HG03460 (cell line): ENCODE measurements around the gene SORD.
"Not testable (repeated sequence)": the region's sequence is repeated elsewhere in the genome, so short reads cannot be mapped to it uniquely, and the experiment has no call there.

Experiments
- ATAC-seq: cut with Tn5 transposase; IDR thresholded peaks from one replicate; pipeline ENCODE4 v1.9.1; 2021; ENCODE audit not compliant: unreplicated experiment

SORD gene

DNA sequence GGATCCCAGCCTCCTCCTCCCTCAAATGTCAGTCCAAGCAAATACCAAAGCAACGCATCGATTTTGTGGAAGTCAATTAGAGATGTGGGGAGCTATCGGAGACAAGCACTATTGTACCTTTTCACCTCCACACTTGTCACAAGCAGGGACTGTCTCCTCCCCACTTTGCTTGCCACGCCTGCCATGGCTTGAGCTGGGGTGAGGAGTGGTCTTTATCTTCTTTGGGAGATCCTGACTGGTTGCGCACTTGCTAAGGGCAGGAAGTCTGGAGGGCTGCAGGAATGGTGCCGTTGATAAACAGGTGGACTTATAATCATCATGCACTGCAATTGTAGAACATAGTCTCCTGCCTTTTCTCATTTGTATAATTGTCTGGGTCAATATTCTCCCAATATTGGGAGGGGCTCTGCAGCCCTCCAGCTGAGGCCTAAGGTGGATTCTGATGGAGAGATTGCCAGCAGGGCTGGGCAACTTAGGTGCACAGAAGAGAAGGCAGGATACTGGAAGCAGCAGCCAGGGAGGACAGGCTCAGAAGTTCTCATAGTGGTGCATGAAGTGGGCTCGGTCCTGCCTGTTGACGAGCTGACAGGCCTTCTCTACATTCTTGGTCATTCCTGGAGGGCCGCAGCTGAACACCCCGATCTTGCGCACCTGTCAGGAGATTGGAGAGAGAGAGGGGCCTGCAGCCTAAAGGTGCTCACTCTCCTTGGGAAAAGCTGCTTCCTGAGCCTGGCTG is 70.8 kb downstream of the SORD start:
- no peak for ATAC-seq

DNA sequence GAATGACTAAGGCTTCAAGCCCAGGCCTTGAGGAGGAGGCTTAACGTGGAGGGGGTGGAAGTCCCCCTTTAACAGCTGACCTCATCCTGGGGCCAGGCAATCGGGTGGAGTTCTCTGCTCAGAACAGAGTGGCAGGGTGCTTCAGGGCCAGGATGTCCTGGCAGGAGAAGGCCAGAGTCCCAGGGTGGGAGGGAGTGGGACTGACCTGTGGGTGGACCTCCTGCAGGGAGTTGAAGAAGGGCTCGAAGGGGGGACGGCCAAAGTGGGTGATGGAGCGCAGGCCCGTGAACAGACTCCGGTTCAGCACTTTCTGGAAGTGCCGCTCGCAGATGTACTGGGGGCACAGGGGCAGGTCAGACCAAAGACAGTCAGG is 71.3 kb downstream of the SORD start:
- no peak for ATAC-seq

GRCh38 chr15:45095661-45096060 is 72.7 kb downstream of the SORD start:
- no peak for ATAC-seq

DNA sequence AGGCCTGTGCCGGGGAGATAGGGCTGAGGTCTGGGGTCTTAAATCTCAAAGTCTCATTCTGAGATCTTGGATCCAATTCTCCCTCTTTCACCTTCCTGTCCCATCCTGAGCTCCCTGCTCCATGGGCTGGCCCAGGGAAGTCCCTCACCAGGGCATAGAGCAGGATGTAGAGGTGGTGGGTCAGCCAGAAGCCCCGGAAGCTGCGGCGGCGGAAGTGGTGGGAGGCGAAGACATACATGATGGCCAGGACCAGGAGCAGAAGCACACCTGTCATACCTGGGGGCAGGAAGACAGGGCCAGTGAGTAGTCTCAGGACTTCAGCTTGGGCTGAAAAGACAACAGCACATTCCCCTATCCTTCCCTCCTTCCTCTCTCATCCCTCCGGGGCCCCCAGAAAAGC is 74.5 kb downstream of the SORD start:
- ATAC-seq: no peak

DNA sequence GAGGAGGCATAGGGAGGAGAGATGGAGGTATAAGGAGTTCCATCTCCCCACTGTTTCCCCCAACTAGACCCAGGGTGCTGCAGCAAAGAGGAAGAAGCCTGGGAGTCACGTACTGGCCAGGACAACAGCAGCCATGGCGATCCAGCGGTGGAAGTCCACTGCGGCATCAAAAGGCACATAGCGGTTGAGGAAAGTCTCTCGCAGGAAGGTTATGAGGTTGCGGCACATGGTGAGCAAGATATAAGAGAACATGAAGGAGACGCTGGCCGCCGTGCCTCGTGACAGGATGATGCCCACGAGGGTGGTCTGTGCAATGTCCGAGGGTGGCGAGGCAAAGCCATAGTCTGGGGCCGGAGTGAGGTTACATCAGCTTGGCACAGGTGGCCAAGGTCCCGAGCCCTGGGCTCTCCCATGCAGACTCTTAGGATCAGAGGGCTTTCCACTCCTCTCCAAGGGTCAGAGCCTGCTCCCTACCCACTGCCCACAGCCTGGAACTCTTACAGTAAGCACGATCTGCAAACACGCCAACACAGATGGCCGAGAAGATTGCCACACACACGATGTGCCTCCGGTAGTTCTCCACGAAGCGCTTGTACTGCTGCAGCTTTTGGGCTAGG is 76.7 kb downstream of the SORD start:
- ATAC-seq: no peak

- no peak for ATAC-seq
Observed at GRCh38 chr15:45100884-45101625, 78.1 kb downstream of the SORD start.

DNA sequence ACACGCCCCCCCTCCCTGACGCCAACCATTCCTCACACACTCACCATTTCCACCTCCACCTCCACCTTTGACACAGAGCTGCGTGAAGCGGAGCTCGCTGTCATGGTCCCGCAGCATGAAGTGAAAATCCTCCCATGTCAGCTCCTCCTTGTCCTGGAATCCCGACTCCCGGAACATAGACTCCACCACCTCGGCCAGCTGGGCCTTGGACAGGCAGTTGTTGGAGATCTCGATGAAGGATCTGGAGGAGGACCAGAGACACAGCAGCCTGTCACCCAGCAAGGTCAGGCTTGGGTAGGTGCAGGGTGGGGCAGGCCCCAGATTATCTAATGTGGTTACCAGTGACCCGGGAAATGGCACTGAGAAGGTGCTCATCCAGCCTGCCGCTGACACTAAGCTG is 78.8 kb downstream of the SORD start:
- ATAC-seq: no peak

DNA sequence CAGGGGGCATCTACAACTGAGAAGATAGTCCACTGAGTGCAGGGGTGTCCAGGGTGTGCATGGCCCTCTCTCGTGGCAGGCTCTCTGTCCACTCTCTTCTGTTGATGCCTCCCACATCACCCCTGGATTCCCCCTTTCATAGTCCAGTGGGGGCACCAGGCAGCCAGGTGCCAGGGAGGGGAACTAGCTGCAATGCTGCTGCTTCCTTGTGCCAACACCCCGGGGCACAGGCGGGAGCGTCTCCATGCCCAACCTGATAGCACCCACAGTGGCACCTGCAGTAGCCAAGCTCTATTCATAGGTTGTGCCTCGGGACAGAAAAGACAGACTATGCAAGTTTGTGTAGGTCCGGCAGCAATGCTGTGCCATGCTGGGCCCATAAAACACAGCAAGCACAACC is 79.2 kb downstream of the SORD start:
- no peak for ATAC-seq

- ATAC-seq: not testable (repeated sequence)
Observed at GRCh38 chr15:45104170-45104569, 81.2 kb downstream of the SORD start.

GRCh38 chr15:45105586-45105985 is 82.6 kb downstream of the SORD start:
- no peak for ATAC-seq

DNA sequence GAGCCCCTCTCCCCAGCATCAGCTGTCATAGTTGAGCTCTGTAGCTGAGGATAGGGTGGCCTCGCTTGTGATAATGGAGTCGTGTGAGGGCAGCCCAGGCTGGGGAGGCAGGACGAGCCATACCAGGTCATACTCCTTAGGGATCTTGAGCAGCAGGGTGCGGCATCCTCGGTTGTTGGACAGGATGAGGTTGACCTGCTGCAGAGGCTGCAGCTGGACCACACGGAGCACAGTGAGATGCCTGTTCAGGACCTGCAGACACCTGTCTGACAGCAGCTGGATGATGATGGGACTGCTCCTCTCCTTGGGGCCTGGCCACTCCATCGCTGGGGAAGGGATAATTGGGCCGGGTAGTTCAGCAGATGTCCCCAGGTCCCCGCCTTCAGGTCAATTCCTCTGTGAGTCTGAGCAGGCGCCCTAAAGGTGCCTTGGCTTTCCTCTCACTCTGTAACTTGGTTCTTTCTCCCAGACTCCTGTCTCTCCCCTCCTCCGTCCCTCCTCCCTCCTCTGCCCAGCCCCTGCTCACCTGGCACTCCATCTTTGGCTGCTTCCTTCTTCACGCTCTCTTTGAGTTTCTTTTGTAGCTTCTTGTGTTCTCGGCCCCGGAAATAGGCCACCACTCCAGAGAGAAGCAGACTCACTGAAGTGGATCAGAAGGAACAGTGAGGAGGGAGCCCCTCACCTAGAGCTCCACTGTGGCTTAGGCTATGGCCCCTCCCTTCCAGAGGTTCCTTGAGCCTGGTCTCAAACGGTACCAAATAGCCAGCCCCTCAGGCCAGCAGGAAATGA is 83.2 kb downstream of the SORD start:
- no peak for ATAC-seq

DNA sequence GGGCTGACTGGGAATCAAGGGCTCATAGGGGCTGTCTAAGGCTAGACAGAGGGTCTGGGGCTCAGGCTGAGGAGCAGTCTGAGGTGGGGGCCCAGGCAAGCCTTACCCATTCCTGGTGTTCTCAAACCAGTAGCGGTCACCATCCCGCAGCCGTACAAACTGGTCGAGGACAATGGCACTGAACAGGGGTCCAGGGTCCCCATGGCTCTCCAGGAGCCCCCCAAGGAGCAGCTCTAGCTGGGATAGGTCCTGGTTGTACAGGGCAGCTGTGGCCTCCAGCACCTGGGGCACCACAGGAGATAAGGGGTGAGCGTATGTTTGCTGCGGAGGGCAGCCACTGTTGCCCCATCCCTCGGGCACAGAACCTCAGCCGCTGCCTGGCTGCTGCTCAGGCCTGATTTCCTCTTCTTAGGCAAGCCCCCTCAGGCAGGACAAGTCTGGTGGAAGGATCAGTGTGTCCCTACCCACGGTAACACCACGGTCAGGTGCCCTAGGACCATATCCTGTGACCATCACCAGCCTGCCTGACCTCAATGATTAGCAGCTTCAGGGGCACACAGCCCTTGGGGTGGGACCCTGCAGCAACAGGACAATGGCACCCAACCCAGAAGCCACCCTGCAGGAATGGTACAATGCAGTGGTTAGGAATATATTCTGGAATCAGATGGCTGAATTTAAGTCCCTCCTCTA is 85.1 kb downstream of the SORD start:
- ATAC-seq: no peak

- ATAC-seq: no peak
Observed at GRCh38 chr15:45110256-45110820, 87.3 kb downstream of the SORD start.

GRCh38 chr15:45111390-45112142 is 88.6 kb downstream of the SORD start:
- ATAC-seq: no peak

GRCh38 chr15:45112143-45112590 is 89.2 kb downstream of the SORD start:
- no peak for ATAC-seq

DNA sequence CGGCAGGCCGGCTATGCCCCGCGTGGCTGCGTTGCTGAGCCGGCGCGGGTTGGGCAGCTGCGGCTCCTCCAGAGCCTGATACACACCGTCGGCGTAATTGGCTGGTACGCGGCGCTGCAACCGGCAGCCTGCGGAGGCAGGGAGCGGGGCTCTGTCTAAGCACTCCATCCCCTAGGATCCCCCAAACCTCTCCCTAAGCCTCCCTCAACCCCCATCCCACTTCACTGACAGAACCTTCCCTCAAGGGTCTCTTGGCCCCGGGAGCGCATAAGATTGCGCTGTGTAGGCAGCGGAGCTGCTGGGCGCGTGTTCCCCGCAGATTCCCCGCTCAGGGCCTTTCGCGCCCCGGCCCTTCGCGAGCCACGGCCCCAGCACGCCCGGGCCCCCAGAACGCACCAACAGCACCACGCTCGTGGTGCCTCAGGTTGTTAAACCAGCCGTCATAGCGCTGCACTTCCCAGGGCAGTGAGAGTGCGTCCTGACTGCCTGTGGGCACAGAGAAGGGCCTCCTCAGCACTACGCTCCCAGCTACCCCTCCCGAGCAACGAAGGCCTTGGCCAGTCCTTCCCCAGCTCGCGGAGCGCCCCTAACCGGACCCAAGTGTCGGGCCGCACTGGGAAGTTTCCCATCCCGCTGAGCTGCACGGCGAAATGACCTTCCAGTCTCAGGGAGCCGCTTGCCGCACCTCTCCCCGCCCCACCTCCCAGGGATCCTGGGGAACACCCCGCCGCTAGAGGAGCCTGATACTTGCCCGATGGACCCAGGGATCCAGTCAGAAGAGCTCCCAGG is 89.8 kb downstream of the SORD start:
- ATAC-seq: no peak

- ATAC-seq: no peak
Observed at GRCh38 chr15:45113380-45113990, 90.5 kb downstream of the SORD start.

GRCh38 chr15:45114076-45114750 is 91.2 kb downstream of the SORD start, which contains the start of the genes DUOX2 and DUOXA2:
DUOX2 (minus strand) TSS chr15:45114172; CDS start chr15:45113411, 761 bp downstream.
DUOXA2 (plus strand) TSS chr15:45114326; CDS start chr15:45114606, 280 bp downstream.
- no peak for ATAC-seq
